Left ventricle myocardium inferior (tissue), 1 donor: ENCODE measurements around the gene LRRN3. TPM values are rescaled to one million over a fixed set of nuclear protein-coding genes. Genes with fewer than 3 reads are reported as not detected.

Source experiments
- DNase-seq: peaks from one replicate; pipeline ENCODE4 v3.0.0-alpha.2; 2020
- H3K27ac ChIP-seq: fragments of 200-600 bp; replicated peaks from 2 replicates; pipeline ENCODE4 v1.8.0; 2021
- H3K27me3 ChIP-seq: fragments of 200-600 bp; 2 replicates; pipeline ENCODE4 v1.8.0; 2021; ENCODE audit warnings: low read depth
- H3K36me3 ChIP-seq: fragments of 200-600 bp; 2 replicates; pipeline ENCODE4 v1.8.0; 2021
- H3K4me1 ChIP-seq: fragments of 200-600 bp; 2 replicates; pipeline ENCODE4 v1.8.0; 2021
- H3K4me3 ChIP-seq: fragments of 200-600 bp; 2 replicates; pipeline ENCODE4 v1.8.0; 2021; ENCODE audit warnings: mild to moderate bottlenecking, moderate library complexity
- H3K9me3 ChIP-seq: fragments of 200-600 bp; replicated peaks from 2 replicates; pipeline ENCODE4 v1.8.0; 2021
- CTCF ChIP-seq: fragments of 200-600 bp; IDR thresholded peaks from 2 replicates; pipeline ENCODE4 v1.8.0; 2021; ENCODE audit warnings: antibody characterized with exemption, mild to moderate bottlenecking, borderline replicate concordance
- intact Hi-C: fragments of 100-400 bp; cut with micrococcal nuclease; formaldehyde crosslinking; loops from one replicate; pipeline ENCODE4 v1.11.0; 2022
- total RNA-seq: library from RNA; stranded (reverse); fragmentation: NEBNext Ultra II Directional; extraction: Animal tissue kit (Norgen Biotek cat#: 25700); gene quantifications from one replicate; pipeline ENCODE4 v1.2.1, GENCODE V29; 2021
- donor health status: DM: no; HTN: yes; CAD: no; lungs with severe emphysema.

LRRN3 gene
- total RNA-seq, 1 donor from 2014 or later = 7.4 TPM

GRCh38 chr7:111146136-111146535, 55.2 kb downstream of the LRRN3 start:
- Histone ChIP-seq H3K27me3 (no peaks in the 10 kb centered on the region), H3K36me3 (no peaks in the 10 kb centered on the region), H3K4me1 (no peaks in the 10 kb centered on the region), H3K9me3 (no peaks in the 10 kb centered on the region), H3K27ac (no peak overlapping the region), H3K4me3 (no peak overlapping the region)
- no peak for TF ChIP-seq CTCF
- DNase-seq = no peak
- intact Hi-C loops = no loop called here

- Histone ChIP-seq H3K4me1 (no peaks in the 10 kb centered on the region), H3K27me3 (no peaks in the 10 kb centered on the region), H3K36me3 (no peaks in the 10 kb centered on the region), H3K9me3 (no peaks in the 10 kb centered on the region), H3K27ac (no peak overlapping the region), H3K4me3 (no peak overlapping the region)
- intact Hi-C loops = no loop called here
- TF ChIP-seq CTCF = no peak
- no peak for DNase-seq
Measured at GRCh38 chr7:111147708-111148533, 57.0 kb downstream of the LRRN3 start.

- Histone ChIP-seq H3K4me1 (no peaks in the 10 kb centered on the region), H3K9me3 (no peaks in the 10 kb centered on the region), H3K27me3 (no peaks in the 10 kb centered on the region), H3K36me3 (no peaks in the 10 kb centered on the region), H3K4me3 (no peak overlapping the region), H3K27ac (no peak overlapping the region)
- no peak for DNase-seq
- intact Hi-C loops = no loop called here
- no peak for TF ChIP-seq CTCF
Measured at GRCh38 chr7:111150709-111151108, 59.8 kb downstream of the LRRN3 start.

- H3K9me3 ChIP-seq = no peaks in the 10 kb centered on the region
- no peak overlapping the region for H3K27ac ChIP-seq
- H3K4me3 ChIP-seq = no peak overlapping the region
- no peaks in the 10 kb centered on the region for H3K36me3 ChIP-seq
- no peaks in the 10 kb centered on the region for H3K4me1 ChIP-seq
- no peaks in the 10 kb centered on the region for H3K27me3 ChIP-seq
- intact Hi-C loops = no loop called here
- DNase-seq = no peak
- no peak for TF ChIP-seq CTCF
Measured at GRCh38 chr7:111159426-111159825, 68.5 kb downstream of the LRRN3 start.

GRCh38 chr7:111160297-111160696, 69.4 kb downstream of the LRRN3 start:
- H3K27ac ChIP-seq = no peak overlapping the region
- no peaks in the 10 kb centered on the region for H3K36me3 ChIP-seq
- H3K4me3 ChIP-seq = no peak overlapping the region
- TF ChIP-seq CTCF = no peak
- no peak for DNase-seq
- no peaks in the 10 kb centered on the region for H3K4me1 ChIP-seq
- intact Hi-C loops = no loop called here
- H3K9me3 ChIP-seq = no peaks in the 10 kb centered on the region
- H3K27me3 ChIP-seq = no peaks in the 10 kb centered on the region
